CD4-positive, alpha-beta T cell (primary cell): ENCODE measurements around the gene SPHK1. TPM values are rescaled to one million over a fixed set of nuclear protein-coding genes. Genes with fewer than 3 reads are reported as not detected.

Experiments
- ATAC-seq: fragments of 200-7000 bp; cut with Tn5 transposase; one replicate; pipeline ENCODE4 v1.10.0; 2022; ENCODE audit warnings: mild to moderate bottlenecking; ENCODE audit not compliant: poor library complexity
- CTCF ChIA-PET: fragments of 350-600 bp; sonication (Branson Sonifier 250); formaldehyde crosslinking; loops from one replicate; lab custom pipeline; 2021; ENCODE audit warnings: antibody characterized with exemption, inconsistent platforms; lab: Charles Lee
- POLR2A ChIA-PET: fragments of 350-600 bp; sonication (Branson Sonifier 250); formaldehyde crosslinking; loops from one replicate; lab custom pipeline; 2021; ENCODE audit warnings: antibody characterized with exemption, inconsistent platforms; lab: Charles Lee
- DNase-seq, 14 experiments: peaks; one replicate each; pipeline ENCODE4 v3.0.0-alpha.2; 2013 to 2020; ENCODE audit warnings: mixed read lengths in 2 of 14
- H3K27ac ChIP-seq, 2 donors: one replicate each; pipeline versions ENCODE4 v1.5.1 to v1.7.0; 2013; ENCODE audit warnings: low read length in 2 of 2, low read depth in 1 of 2, mild to moderate bottlenecking in 1 of 2
- H3K27me3 ChIP-seq, 2 experiments: 1 replicate in 1 of 2; 2 replicates in 1 of 2; pipeline versions ENCODE4 v1.6.1 to v1.7.0; 2013; ENCODE audit warnings: low read length in 2 of 2, control low read depth in 1 of 2, mild to moderate bottlenecking in 1 of 2, moderate library complexity in 1 of 2; ENCODE audit not compliant: insufficient read depth in 2 of 2, control insufficient read depth in 1 of 2
- H3K36me3 ChIP-seq: one replicate; pipeline ENCODE4 v1.6.1; 2013; ENCODE audit warnings: low read length, control low read depth; ENCODE audit not compliant: insufficient read depth
- H3K4me1 ChIP-seq: one replicate; pipeline ENCODE4 v1.6.1; 2013; ENCODE audit warnings: low read length, control low read depth; ENCODE audit not compliant: insufficient read depth
- H3K4me3 ChIP-seq: one replicate; pipeline ENCODE4 v1.5.1; 2013; ENCODE audit warnings: mild to moderate bottlenecking, low read length, moderate library complexity
- H3K9me3 ChIP-seq, 2 experiments: 1 replicate in 1 of 2; 2 replicates in 1 of 2; pipeline versions ENCODE4 v1.6.1 to v1.7.0; 2013; ENCODE audit warnings: low read length in 2 of 2, mild to moderate bottlenecking in 2 of 2, control low read depth in 1 of 2, moderate library complexity in 1 of 2; ENCODE audit not compliant: control insufficient read depth in 1 of 2, insufficient read depth in 1 of 2
- H3K27ac Mint-ChIP-seq: one replicate; pipeline ENCODE4 v1.8.0; 2020; ENCODE audit warnings: mixed read lengths
- H3K27me3 Mint-ChIP-seq: one replicate; pipeline ENCODE4 v1.8.0; 2021; ENCODE audit warnings: mixed read lengths
- H3K36me3 Mint-ChIP-seq: one replicate; pipeline ENCODE4 v1.8.0; 2021; ENCODE audit warnings: low read depth, mixed read lengths
- H3K4me1 Mint-ChIP-seq: one replicate; pipeline ENCODE4 v1.8.0; 2021; ENCODE audit warnings: low read depth, mixed read lengths
- H3K4me3 Mint-ChIP-seq: one replicate; pipeline ENCODE4 v1.8.0; 2020; ENCODE audit warnings: mild to moderate bottlenecking, mixed read lengths
- H3K9me3 Mint-ChIP-seq: one replicate; pipeline ENCODE4 v1.8.0; 2020; ENCODE audit warnings: mixed read lengths
- intact Hi-C, 2 experiments: fragments of 100-400 bp; cut with DNase I in 1 of 2; cut with micrococcal nuclease in 1 of 2; formaldehyde crosslinking; loops; one replicate each; pipeline versions ENCODE4 v1.15.1 to v1.9.0; 2023 to 2025; cut with DNase I, micrococcal nuclease
- total RNA-seq, 174 experiments: library from RNA in 2 of 174; stranded (reverse) in 2 of 174; gene quantifications; one replicate each; pipeline ENCODE4 v1.2.3 and lab custom pipeline; 2021 to 2026
- TF ChIP-seq, protein P1 (sequence below): fragments of 200-600 bp; IDR thresholded peaks from one replicate; pipeline ENCODE4 v1.8.0; 2022; ENCODE audit warnings: antibody characterized with exemption, mild to moderate bottlenecking

SPHK1 gene
- total RNA-seq, 2 experiments from 2014 or later = 0.45 to 1.1 TPM

DNA sequence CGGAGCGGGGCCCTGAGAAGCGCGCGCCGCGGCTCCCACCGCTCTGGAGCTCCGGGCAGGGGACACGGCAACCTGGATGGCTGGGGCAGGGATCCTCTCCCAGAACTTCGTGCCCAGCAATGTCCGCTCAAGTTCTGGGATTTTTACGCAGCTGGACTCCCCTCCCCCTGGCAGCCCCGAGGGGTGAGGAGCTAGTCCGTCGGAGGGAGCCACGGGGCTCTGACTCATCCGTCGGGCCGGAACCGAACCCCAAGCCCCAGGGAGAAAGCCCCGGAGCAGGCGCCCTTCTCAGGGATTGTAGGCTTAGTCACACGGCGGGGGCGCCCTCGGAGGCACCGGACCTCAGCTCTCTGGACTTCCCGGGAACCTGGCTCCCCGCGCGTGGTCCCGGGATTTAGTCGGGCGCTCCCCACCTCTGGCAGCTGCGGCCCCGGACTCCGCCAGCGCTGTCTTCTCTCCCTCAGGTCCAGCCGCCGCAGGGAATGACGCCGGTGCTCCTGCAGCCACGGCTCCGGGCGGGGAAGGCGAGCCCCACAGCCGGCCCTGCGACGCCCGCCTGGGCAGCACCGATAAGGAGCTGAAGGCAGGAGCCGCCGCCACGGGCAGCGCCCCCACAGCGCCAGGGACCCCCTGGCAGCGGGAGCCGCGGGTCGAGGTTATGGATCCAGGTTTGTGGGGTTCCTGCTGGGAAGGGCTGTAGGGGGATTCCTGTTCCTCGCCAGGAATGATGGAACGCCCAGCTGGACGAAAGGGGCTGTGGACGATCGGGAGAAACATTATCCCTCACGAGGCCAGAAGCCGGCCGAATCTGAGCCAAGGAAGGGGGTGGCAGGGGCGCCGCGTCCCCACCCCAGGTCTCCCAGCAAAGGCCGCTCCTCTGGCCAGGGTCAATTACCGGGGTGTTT is 830 bp downstream of the SPHK1 start:
- peak; percentile 15 for ATAC-seq
- H3K9me3 ChIP-seq = no peaks in the 10 kb centered on the region

DNA sequence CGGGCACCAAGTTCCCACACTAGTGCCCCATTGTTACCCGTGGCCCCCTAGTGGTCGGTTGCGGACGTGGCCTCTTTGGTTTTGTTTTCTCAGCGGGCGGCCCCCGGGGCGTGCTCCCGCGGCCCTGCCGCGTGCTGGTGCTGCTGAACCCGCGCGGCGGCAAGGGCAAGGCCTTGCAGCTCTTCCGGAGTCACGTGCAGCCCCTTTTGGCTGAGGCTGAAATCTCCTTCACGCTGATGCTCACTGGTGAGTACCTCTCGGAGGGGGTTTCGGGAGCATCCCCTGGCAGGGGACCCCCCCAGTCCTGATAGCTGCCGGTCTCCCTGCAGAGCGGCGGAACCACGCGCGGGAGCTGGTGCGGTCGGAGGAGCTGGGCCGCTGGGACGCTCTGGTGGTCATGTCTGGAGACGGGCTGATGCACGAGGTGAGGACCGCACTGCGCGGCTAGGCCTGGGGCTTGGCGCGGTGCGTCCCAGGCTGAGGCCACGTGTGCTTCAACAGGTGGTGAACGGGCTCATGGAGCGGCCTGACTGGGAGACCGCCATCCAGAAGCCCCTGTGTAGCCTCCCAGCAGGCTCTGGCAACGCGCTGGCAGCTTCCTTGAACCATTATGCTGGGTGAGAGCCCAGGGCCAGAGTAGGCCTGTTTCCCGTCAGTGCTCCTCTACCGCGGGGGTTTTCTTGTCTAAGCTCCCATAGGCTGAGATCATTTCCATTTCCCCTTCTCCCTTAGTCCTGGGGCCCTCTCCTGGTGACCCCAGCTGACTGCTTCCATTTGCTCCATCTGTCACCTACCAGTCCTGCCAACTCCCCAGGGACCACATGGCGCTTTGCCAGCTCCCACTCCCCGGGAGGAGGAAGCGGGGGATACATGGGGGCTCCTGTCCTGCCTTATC is 1.7 kb downstream of the SPHK1 start:
- ATAC-seq (peak; percentile 65), DNase-seq (peak; percentile 73 to 91 (median 80))
- Histone ChIP-seq H3K4me3 (peak overlapping the region; percentile 50), H3K27me3 (peaks cover 4 to 7% of the 10 kb centered on the region in 2 experiments), H3K9me3 (no peaks in the 10 kb centered on the region), H3K36me3 (peaks cover 10% of the 10 kb centered on the region), H3K4me1 (peaks cover 33% of the 10 kb centered on the region), H3K27ac (no peak overlapping the region)
- Mint-ChIP-seq H3K36me3 (peaks cover 13% of the 10 kb centered on the region), H3K4me1 (peaks cover 6% of the 10 kb centered on the region), H3K27me3 (peaks cover 4% of the 10 kb centered on the region), H3K27ac (no peak overlapping the region), H3K9me3 (no peaks in the 10 kb centered on the region), H3K4me3 (peak overlapping the region; percentile 66)
- intact Hi-C loops = loop anchor here (2.0 to 10.0 kb wide), 3 partner anchors 33 to 401 kb away; partner anchors contain the start of gene PRPSAP1 (in 2 of the 2)
- POLR2A ChIA-PET = interaction anchor here (0.9 to 4.8 kb wide), 3 partner anchors 12 to 99 kb away, joined by 3 to 37 read pairs (median 7); partner anchors contain the start of gene PRPSAP1
- TF ChIP-seq, protein P1, sequence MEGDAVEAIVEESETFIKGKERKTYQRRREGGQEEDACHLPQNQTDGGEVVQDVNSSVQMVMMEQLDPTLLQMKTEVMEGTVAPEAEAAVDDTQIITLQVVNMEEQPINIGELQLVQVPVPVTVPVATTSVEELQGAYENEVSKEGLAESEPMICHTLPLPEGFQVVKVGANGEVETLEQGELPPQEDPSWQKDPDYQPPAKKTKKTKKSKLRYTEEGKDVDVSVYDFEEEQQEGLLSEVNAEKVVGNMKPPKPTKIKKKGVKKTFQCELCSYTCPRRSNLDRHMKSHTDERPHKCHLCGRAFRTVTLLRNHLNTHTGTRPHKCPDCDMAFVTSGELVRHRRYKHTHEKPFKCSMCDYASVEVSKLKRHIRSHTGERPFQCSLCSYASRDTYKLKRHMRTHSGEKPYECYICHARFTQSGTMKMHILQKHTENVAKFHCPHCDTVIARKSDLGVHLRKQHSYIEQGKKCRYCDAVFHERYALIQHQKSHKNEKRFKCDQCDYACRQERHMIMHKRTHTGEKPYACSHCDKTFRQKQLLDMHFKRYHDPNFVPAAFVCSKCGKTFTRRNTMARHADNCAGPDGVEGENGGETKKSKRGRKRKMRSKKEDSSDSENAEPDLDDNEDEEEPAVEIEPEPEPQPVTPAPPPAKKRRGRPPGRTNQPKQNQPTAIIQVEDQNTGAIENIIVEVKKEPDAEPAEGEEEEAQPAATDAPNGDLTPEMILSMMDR = peak; percentile 94
- CTCF ChIA-PET = interaction anchor here (0.5 to 3.6 kb wide), 7 partner anchors 10 to 121 kb away, joined by 3 to 31 read pairs (median 4); partner anchors contain the start of genes PRPSAP1 and UBALD2

More for the DNA sequence above, 830 bp downstream of the SPHK1 start:
- Histone ChIP-seq H3K4me1 (peaks cover 33% of the 10 kb centered on the region), H3K27me3 (peaks cover 4 to 7% of the 10 kb centered on the region in 2 experiments), H3K4me3 (peak overlapping the region; percentile 50), H3K27ac (no peak overlapping the region), H3K36me3 (peaks cover 2% of the 10 kb centered on the region)
- peaks cover 6% of the 10 kb centered on the region for H3K4me1 Mint-ChIP-seq
- ChIA-PET POLR2A (interaction anchor here (0.7 to 4.8 kb wide), 8 partner anchors 9 to 130 kb away, joined by 3 to 37 read pairs (median 4); partner anchors contain the start of gene PRPSAP1), CTCF (interaction anchor here (0.5 to 3.6 kb wide), 9 partner anchors 9 to 120 kb away, joined by 3 to 31 read pairs (median 4); partner anchors contain the start of genes PRPSAP1 and UBALD2)
- no peaks in the 10 kb centered on the region for H3K9me3 Mint-ChIP-seq
- peaks cover 4% of the 10 kb centered on the region for H3K27me3 Mint-ChIP-seq
- H3K36me3 Mint-ChIP-seq = peaks cover 11% of the 10 kb centered on the region
- peak in 8 of 14 experiments; percentile 17 to 83 (median 39) for DNase-seq
- TF ChIP-seq, protein P1 = no peak
- H3K4me3 Mint-ChIP-seq = peak overlapping the region; percentile 71
- no peak overlapping the region for H3K27ac Mint-ChIP-seq
- intact Hi-C loops = loop anchor here (2.0 to 10.0 kb wide), 3 partner anchors 32 to 400 kb away; partner anchors contain the start of gene PRPSAP1 (in 2 of the 2)
